Adrenal gland (tissue), 12 donors: ENCODE data around the gene ZIC4. TPM values are rescaled to one million over a fixed set of nuclear protein-coding genes. Genes with fewer than 3 reads are reported as not detected.

ENCODE experiments used
- DNase-seq, 7 donors: peaks; one replicate each; pipeline ENCODE4 v3.0.0-alpha.2; 2019 to 2020
- H3K27ac ChIP-seq, 5 donors: fragments of 200-600 bp; sonication (generic) in 4 of 5; 1 replicate in 3 of 5; 2 replicates in 2 of 5; pipeline versions ENCODE4 v1.5.1 to v1.8.0; 2016 to 2020; ENCODE audit warnings: mild to moderate bottlenecking in 1 of 5
- H3K27me3 ChIP-seq: fragments of 200-600 bp; 2 replicates; pipeline ENCODE4 v1.8.0; 2021
- H3K36me3 ChIP-seq, 2 donors: fragments of 200-600 bp; replicated peaks in 1 of 2; 1 replicate in 1 of 2; 2 replicates in 1 of 2; pipeline versions ENCODE4 v1.5.1 to v1.8.0; 2018 to 2022
- H3K4me1 ChIP-seq, 2 donors: fragments of 200-600 bp; replicated peaks in 1 of 2; 1 replicate in 1 of 2; 2 replicates in 1 of 2; pipeline versions ENCODE4 v1.5.1 to v1.8.0; 2018 to 2021
- H3K4me3 ChIP-seq, 4 donors: fragments of 200-600 bp; sonication (generic) in 3 of 4; one replicate each; pipeline ENCODE4 v1.5.1; 2016 to 2018
- H3K9me3 ChIP-seq, 3 donors: fragments of 200-600 bp; sonication (generic) in 1 of 3; replicated peaks in 1 of 3; 1 replicate in 2 of 3; 2 replicates in 1 of 3; pipeline versions ENCODE4 v1.5.1 to v1.8.0; 2016 to 2021
- CTCF ChIP-seq, 6 experiments: fragments of 450-650 bp in 4 of 6; fragments of 200-600 bp in 2 of 6; sonication (generic) in 1 of 6; IDR thresholded peaks; 1 replicate in 5 of 6; 2 replicates in 1 of 6; pipeline versions ENCODE4 v1.5.1 to v1.8.0; 2016 to 2021; ENCODE audit warnings: antibody characterized with exemption in 6 of 6, mild to moderate bottlenecking in 2 of 6, moderate library complexity in 1 of 6
- POLR2A ChIP-seq, 2 donors: fragments of 450-650 bp; IDR thresholded peaks; one replicate each; pipeline ENCODE4 v1.6.1; 2017; ENCODE audit warnings: antibody characterized with exemption in 2 of 2, mild to moderate bottlenecking in 2 of 2, moderate library complexity in 1 of 2
- WGBS, 4 donors: extraction: QIAGEN DNeasy Blood & Tissue Kit in 2 of 4; methylation state at CpG; one replicate each; pipeline versions ENCODE4 v1.1.5 to v1.1.7; 2013 to 2017; 5-methylcytosine and 5-hydroxymethylcytosine counted together
- intact Hi-C, 2 donors: fragments of 100-400 bp; cut with DNase I; formaldehyde crosslinking; loops; one replicate each; pipeline versions ENCODE4 v1.14.1 to v1.15.0; 2022 to 2023
- polyA plus RNA-seq, 3 donors: library from polyadenylated mRNA; stranded (reverse); fragments of 200-250 nt in 2 of 3; fragments of 350-450 nt in 1 of 3; fragmentation: Illumina TruSeq in 1 of 3; extraction: RNeasy Lipid Tissue Mini Kit (QIAGEN cat#74804) in 1 of 3; gene quantifications; one replicate each; pipeline ENCODE4 v1.2.3, GENCODE V29; 2013 to 2014
- total RNA-seq, 9 donors: library from RNA; depleted of rRNA in 4 of 9; stranded (reverse); fragments of >200 nt in 4 of 9; fragments of 120-200 nt in 1 of 9; fragmentation: NEBNext Ultra II Directional in 1 of 9; extraction: Animal tissue kit (Norgen Biotek cat#: 25700) in 1 of 9; gene quantifications; one replicate each; pipeline versions ENCODE4 v1.1.0 to v1.2.4, GENCODE V29; 2013 to 2023
- donor health status: healthy with polysubstance abuse.
- donor health status: Bipolar disorder and iron deficiency.
- donor health status: DM: yes; HTN: yes; CAD: no.
- donor health status: DM: no; HTN: no; CAD: no.
- donor health status: DM: no; HTN: no; CAD: no.
- donor health status: DM: yes; HTN: yes; CAD: no.

Gene ZIC4
- total and polyA plus RNA-seq, 12 donors, result 0.07 TPM; not detected in 11

GRCh38 chr3:147384210-147385058, 21.9 kb downstream of the ZIC4 start:
- Histone ChIP-seq H3K36me3 (no peaks in the 10 kb centered on the region), H3K27me3 (peaks cover 81% of the 10 kb centered on the region), H3K4me1 (no peaks in the 10 kb centered on the region), H3K9me3 (no peaks in the 10 kb centered on the region), H3K4me3 (no peak overlapping the region), H3K27ac (no peak overlapping the region)
- intact Hi-C loops, result no loop called here
- 11 to 14% (median 14%) methylated on average over 17 to 27 of the region's 27 CpGs for WGBS, 4 donors
- no peak for DNase-seq
- TF ChIP-seq CTCF (IDR thresholded peaks at IDR 0.05) (no peak), POLR2A (IDR thresholded peaks at IDR 0.05) (no peak)

GRCh38 chr3:147383617-147384016, 22.7 kb downstream of the ZIC4 start:
- Histone ChIP-seq H3K9me3 (no peaks in the 10 kb centered on the region), H3K27me3 (peaks cover 81% of the 10 kb centered on the region), H3K36me3 (no peaks in the 10 kb centered on the region), H3K27ac (no peak overlapping the region), H3K4me3 (no peak overlapping the region), H3K4me1 (no peaks in the 10 kb centered on the region)
- DNase-seq, result no peak
- intact Hi-C loops, result no loop called here
- TF ChIP-seq POLR2A (IDR thresholded peaks at IDR 0.05), result no peak
- TF ChIP-seq CTCF (IDR thresholded peaks at IDR 0.05), result no peak
- 4 to 8% (median 5%) methylated on average over 6 of the region's 6 CpGs for WGBS, 4 donors

- DNase-seq, result no peak
- H3K27ac ChIP-seq, result no peak overlapping the region
- H3K4me1 ChIP-seq, result no peaks in the 10 kb centered on the region
- intact Hi-C loops, result no loop called here
- H3K4me3 ChIP-seq, result no peak overlapping the region
- peaks cover 78% of the 10 kb centered on the region for H3K27me3 ChIP-seq
- H3K9me3 ChIP-seq, result no peaks in the 10 kb centered on the region
- 9 to 19% (median 11%) methylated on average over 6 of the region's 6 CpGs for WGBS, 4 donors
- H3K36me3 ChIP-seq, result no peaks in the 10 kb centered on the region
- TF ChIP-seq POLR2A (IDR thresholded peaks at IDR 0.05), result no peak
- TF ChIP-seq CTCF (IDR thresholded peaks at IDR 0.05), result no peak
Observed at GRCh38 chr3:147381596-147381995, 24.7 kb downstream of the ZIC4 start.

- H3K9me3 ChIP-seq, result no peaks in the 10 kb centered on the region
- H3K36me3 ChIP-seq, result no peaks in the 10 kb centered on the region
- H3K27ac ChIP-seq, result no peak overlapping the region
- H3K4me3 ChIP-seq, result no peak overlapping the region
- H3K4me1 ChIP-seq, result no peaks in the 10 kb centered on the region
- intact Hi-C loops, result no loop called here
- peaks cover 77% of the 10 kb centered on the region for H3K27me3 ChIP-seq
- DNase-seq, result no peak
- TF ChIP-seq POLR2A (IDR thresholded peaks at IDR 0.05), result no peak
- WGBS, 4 donors, result 23 to 58% (median 27%) methylated on average over 1 to 3 of the region's 3 CpGs
Observed at GRCh38 chr3:147380977-147381376, 25.4 kb downstream of the ZIC4 start.
